GM06990 (cell line): ENCODE results near the gene MAML3.
A peak's percentile ranks its signal among the peaks of the same experiment; 100 is the strongest.

Experiments
- DNase-seq: peaks from one replicate; pipeline ENCODE4 v3.0.0-alpha.2; 2011; ENCODE audit not compliant: insufficient read length; ENCODE audit errors: extremely low read depth
- H3K27me3 ChIP-seq: replicated peaks from 2 replicates; pipeline ENCODE4 v1.6.0; 2011; ENCODE audit warnings: low read length; ENCODE audit not compliant: control insufficient read depth, insufficient read depth
- H3K36me3 ChIP-seq: 2 replicates; pipeline ENCODE4 v1.5.1; 2011; ENCODE audit warnings: low read length; ENCODE audit not compliant: control insufficient read depth, insufficient read depth
- H3K4me3 ChIP-seq: replicated peaks from 2 replicates; pipeline ENCODE4 v1.5.1; 2011; ENCODE audit warnings: low read depth, mild to moderate bottlenecking, control low read depth, low read length
- TF ChIP-seq, protein P1 (sequence below): IDR thresholded peaks from 2 replicates; pipeline ENCODE4 v1.5.1; 2011; ENCODE audit warnings: low read length, control low read depth, mild to moderate bottlenecking, inconsistent platforms; ENCODE audit not compliant: insufficient read depth, poor library complexity, severe bottlenecking

MAML3 gene

DNA sequence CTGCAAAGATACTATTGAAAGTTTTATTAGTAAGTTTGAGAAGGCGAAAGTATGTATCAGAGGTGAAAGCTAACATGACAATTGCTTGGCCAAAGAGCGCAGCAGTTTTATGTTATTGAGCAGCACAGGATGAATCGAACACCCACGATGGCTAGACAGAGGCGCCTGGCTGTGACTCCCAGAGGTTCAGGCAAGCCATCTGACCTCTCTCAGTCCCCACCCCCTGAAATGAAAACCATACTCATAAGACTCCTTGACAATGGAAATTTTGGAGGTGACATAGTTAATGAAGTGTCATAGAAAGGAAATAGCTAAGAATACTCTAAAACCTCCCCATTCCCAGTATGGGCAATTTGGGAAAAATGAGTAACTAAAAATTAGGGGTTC, 417.7 kb downstream of the MAML3 start:
- peaks cover 5% of the 10 kb centered on the region for H3K27me3 ChIP-seq
- H3K4me3 ChIP-seq, result no peak overlapping the region
- no peak for DNase-seq
- TF ChIP-seq, protein P1, sequence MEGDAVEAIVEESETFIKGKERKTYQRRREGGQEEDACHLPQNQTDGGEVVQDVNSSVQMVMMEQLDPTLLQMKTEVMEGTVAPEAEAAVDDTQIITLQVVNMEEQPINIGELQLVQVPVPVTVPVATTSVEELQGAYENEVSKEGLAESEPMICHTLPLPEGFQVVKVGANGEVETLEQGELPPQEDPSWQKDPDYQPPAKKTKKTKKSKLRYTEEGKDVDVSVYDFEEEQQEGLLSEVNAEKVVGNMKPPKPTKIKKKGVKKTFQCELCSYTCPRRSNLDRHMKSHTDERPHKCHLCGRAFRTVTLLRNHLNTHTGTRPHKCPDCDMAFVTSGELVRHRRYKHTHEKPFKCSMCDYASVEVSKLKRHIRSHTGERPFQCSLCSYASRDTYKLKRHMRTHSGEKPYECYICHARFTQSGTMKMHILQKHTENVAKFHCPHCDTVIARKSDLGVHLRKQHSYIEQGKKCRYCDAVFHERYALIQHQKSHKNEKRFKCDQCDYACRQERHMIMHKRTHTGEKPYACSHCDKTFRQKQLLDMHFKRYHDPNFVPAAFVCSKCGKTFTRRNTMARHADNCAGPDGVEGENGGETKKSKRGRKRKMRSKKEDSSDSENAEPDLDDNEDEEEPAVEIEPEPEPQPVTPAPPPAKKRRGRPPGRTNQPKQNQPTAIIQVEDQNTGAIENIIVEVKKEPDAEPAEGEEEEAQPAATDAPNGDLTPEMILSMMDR, result no peak
- H3K36me3 ChIP-seq, result no peaks in the 10 kb centered on the region

DNA sequence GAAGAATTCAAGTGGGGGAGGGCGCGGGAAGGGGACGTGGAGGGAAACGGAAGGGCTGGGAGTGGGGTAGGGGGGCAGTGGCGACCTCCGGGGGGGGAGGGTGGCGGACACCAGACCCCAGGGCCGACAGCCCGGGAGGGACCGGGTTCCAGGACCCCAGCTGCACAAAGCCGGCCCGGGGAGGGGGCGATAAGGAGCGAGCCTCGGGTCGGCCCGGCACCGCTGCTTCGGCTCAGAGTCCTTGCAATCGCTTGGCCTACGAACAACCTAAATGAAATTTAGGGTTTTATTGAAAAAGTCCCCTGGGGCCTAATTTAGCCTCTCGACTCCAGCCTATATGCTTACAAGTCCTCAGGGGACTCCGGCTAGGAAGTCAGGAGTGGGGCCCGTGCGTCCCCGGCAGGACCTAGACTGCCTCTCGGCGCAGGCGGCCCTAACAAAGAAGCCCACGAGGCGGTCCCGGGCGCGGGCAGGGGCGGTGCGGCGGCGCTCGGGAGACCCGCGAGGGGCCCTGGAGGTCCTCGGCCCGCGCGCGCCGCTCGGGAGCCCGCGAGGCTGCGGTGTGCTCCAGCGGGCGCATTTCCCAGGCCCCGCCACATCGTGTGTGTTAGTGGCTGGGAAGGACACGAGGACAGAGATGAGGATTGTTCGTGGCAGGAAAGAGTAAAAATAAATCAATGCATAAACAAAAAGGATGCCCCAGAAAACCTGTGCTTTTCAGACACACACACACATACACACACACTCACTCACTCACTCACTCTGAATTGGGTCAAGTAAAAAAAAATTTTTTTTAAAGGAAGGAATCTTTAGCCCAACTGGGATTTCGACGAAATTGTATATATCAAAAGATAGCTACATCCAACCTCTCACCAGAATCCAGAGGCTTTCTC, 418.4 kb downstream of the MAML3 start:
- Histone ChIP-seq H3K27me3 (peaks cover 5% of the 10 kb centered on the region), H3K36me3 (no peaks in the 10 kb centered on the region), H3K4me3 (no peak overlapping the region)
- TF ChIP-seq, protein P1, result no peak
- no peak for DNase-seq

DNA sequence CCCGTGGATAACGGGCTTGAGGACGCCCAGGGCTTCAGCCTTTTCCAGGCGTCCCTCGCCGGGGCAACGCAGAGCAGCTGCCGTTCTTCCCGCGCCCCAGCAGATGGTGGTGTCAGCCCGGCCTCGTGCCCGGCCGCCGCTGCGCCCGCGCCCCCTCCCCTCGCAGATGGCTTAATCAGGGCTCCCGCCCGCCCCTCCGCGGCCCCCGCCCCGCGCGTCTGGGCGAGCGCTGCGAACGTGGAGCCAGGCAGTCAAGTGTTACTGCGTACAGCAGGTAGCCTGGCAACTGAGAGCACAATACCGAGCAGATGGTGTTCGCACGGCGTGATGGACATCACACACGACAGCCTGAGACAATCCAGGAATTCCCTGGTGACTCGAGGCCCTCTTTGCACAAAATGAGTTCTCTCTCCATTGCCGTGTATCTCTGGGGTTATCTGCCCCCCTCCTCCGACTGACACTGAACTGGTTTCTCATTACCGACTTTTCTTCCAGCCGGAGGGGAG, 419.1 kb downstream of the MAML3 start:
- H3K36me3 ChIP-seq, result no peaks in the 10 kb centered on the region
- DNase-seq, result peak; percentile 54
- H3K4me3 ChIP-seq, result no peak overlapping the region
- peaks cover 5% of the 10 kb centered on the region for H3K27me3 ChIP-seq
- TF ChIP-seq, protein P1, result peak; percentile 33

DNA sequence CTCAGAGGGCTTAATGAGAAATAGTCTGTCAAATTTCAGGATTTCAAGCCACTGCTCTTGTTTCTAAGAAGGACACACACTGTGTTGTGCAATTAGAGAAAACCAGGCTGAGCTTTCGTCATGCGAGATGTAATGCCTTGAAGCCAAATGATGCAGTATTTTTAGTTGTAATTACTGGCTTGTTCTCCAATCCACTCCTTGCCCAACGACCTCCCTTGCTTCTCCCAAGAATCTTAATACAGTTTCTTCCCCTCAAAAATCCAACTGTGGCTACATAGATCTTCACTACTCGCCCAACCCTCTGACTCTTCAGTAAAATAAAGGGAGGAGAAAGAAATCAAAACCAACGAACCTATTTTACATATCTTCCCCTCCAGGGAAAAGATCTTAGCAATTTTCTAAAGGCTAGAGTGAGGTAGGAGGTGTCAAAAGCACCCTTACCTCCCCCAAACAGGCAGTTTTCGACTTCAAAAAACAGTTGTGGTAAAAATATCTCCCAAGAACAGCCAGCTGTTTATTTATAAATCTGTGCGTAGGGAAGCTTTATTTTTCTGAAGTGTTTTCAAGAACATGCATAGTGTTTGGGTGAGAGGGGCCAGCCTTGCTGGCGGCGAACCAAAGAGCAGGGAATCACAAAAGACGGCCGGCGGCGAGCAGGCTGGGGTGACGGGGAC, 419.6 kb downstream of the MAML3 start:
- H3K36me3 ChIP-seq, result no peaks in the 10 kb centered on the region
- no peak overlapping the region for H3K4me3 ChIP-seq
- no peak for DNase-seq
- TF ChIP-seq, protein P1, result no peak
- peaks cover 5% of the 10 kb centered on the region for H3K27me3 ChIP-seq

DNA sequence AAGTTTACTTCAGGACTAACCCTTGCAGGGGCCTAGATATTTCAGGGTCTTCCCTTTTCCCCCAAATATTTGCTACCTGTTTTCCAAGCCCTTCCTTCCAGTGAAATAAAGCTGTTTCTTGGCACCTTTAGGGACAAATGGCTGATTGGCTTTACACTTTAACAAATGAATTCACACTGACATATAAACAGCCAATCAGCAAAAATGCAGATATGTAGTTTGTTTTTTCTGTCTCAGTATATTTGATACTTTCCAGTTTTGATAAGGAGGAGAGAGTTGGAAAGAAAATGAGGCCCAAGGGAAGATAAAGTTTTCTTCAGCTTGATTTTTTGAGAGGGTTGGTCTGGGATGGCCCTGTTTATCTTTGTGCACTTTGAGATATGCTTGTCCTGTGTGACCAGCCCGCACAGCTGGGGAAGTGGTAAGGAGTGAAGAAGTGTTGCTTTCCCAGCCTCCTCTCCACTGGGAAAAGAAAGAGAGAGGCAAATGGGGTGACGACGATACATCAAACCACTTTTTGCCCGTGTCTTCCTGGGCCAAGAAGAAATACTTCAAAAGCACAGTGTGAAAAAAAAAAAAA, 420.9 kb downstream of the MAML3 start:
- DNase-seq, result no peak
- no peak overlapping the region for H3K4me3 ChIP-seq
- H3K27me3 ChIP-seq, result peaks cover 5% of the 10 kb centered on the region
- TF ChIP-seq, protein P1, result no peak
- H3K36me3 ChIP-seq, result no peaks in the 10 kb centered on the region
